Measurements from ENCODE around the gene WASL.
A peak's percentile ranks its signal among the peaks of the same experiment; 100 is the strongest.

The WASL gene

GRCh38 chr7:123754271-123754871 is 5.6 kb upstream of the WASL start:
- no peak for DNase-seq (ENCODE audit: low read depth in 2 of 2)
- no peak for TF ChIP-seq CTCF (IDR thresholded peaks at IDR 0.05; ENCODE audit: low read depth, low read length)
- no peak overlapping the region for H3K4me3 ChIP-seq (replicated peaks in 1 of 2; ENCODE audit: low read depth in 2 of 2, low read length in 2 of 2)

- DNase-seq (ENCODE audit: low read depth in 2 of 2) = no peak
- no peak overlapping the region for H3K4me3 ChIP-seq (replicated peaks in 1 of 2; ENCODE audit: low read depth in 2 of 2, low read length in 2 of 2)
- TF ChIP-seq CTCF (IDR thresholded peaks at IDR 0.05; ENCODE audit: low read depth, low read length) = no peak
These were observed 3.7 kb upstream of the WASL start for GRCh38 chr7:123752534-123752933.

GRCh38 chr7:123751821-123752220 is 3.0 kb upstream of the WASL start:
- no peak overlapping the region for H3K4me3 ChIP-seq (replicated peaks in 1 of 2; ENCODE audit: low read depth in 2 of 2, low read length in 2 of 2)
- peak; percentile 19 to 80 for DNase-seq (ENCODE audit: low read depth in 2 of 2)
- no peak for TF ChIP-seq CTCF (IDR thresholded peaks at IDR 0.05; ENCODE audit: low read depth, low read length)

- no peak for DNase-seq (ENCODE audit: low read depth in 2 of 2)
- TF ChIP-seq CTCF (IDR thresholded peaks at IDR 0.05; ENCODE audit: low read depth, low read length) = no peak
- no peak overlapping the region for H3K4me3 ChIP-seq (replicated peaks in 1 of 2; ENCODE audit: low read depth in 2 of 2, low read length in 2 of 2)
These were observed 1.8 kb upstream of the WASL start for GRCh38 chr7:123750389-123751230.

GRCh38 chr7:123749537-123749857 is 694 bp upstream of the WASL start:
- peak; percentile 67 to 87 for DNase-seq (ENCODE audit: low read depth in 2 of 2)
- no peak for TF ChIP-seq CTCF (IDR thresholded peaks at IDR 0.05; ENCODE audit: low read depth, low read length)

GRCh38 chr7:123748171-123748733 is 551 bp downstream of the WASL start:
- peak overlapping the region; percentile 92 to 99 for H3K4me3 ChIP-seq (replicated peaks in 1 of 2; ENCODE audit: low read depth in 2 of 2, low read length in 2 of 2)
- peak; percentile 36 to 45 for DNase-seq (ENCODE audit: low read depth in 2 of 2)
- no peak for TF ChIP-seq CTCF (IDR thresholded peaks at IDR 0.05; ENCODE audit: low read depth, low read length)

More at GRCh38 chr7:123749537-123749857, 694 bp upstream of the WASL start:
- peak overlapping the region; percentile 92 to 99 for H3K4me3 ChIP-seq (replicated peaks in 1 of 2; ENCODE audit: low read depth in 2 of 2, low read length in 2 of 2)

All from cardiac fibroblast (primary cell).